Measurements from ENCODE around the gene C13orf46.
"Not testable (repeated sequence)": the region's sequence is repeated elsewhere in the genome, so short reads cannot be mapped to it uniquely, and the experiment has no call there.

Gene C13orf46

GRCh38 chr13:113995051-113995601 lies 21.2 kb upstream of the C13orf46 start:
- DNase-seq (ENCODE audit: low read depth in 2 of 3, low spot score in 1 of 3), result no peak

- DNase-seq (ENCODE audit: low read depth in 2 of 3, low spot score in 1 of 3), result no peak
Measured at GRCh38 chr13:113992276-113993005, 18.6 kb upstream of the C13orf46 start.

GRCh38 chr13:113991676-113992179 lies 17.9 kb upstream of the C13orf46 start:
- DNase-seq (ENCODE audit: low read depth in 2 of 3, low spot score in 1 of 3), result no peak

- DNase-seq (ENCODE audit: low read depth in 2 of 3, low spot score in 1 of 3), result no peak
Measured at GRCh38 chr13:113991191-113991669, 17.4 kb upstream of the C13orf46 start.

GRCh38 chr13:113990321-113990837 lies 16.5 kb upstream of the C13orf46 start:
- no peak for DNase-seq (ENCODE audit: low read depth in 2 of 3, low spot score in 1 of 3)

- DNase-seq (ENCODE audit: low read depth in 2 of 3, low spot score in 1 of 3), result no peak
Measured at GRCh38 chr13:113989585-113990300, 15.9 kb upstream of the C13orf46 start.

- not testable (repeated sequence) for DNase-seq (ENCODE audit: low read depth in 2 of 3, low spot score in 1 of 3)
Measured at GRCh38 chr13:113988859-113989258, 15.0 kb upstream of the C13orf46 start.

- no peak for DNase-seq (ENCODE audit: low read depth in 2 of 3, low spot score in 1 of 3)
Measured at GRCh38 chr13:113982296-113982661, 8.4 kb upstream of the C13orf46 start.

GRCh38 chr13:113981611-113982295 lies 7.9 kb upstream of the C13orf46 start:
- DNase-seq (ENCODE audit: low read depth in 2 of 3, low spot score in 1 of 3), result no peak

- DNase-seq (ENCODE audit: low read depth in 2 of 3, low spot score in 1 of 3), result no peak
Measured at GRCh38 chr13:113981194-113981605, 7.3 kb upstream of the C13orf46 start.

GRCh38 chr13:113980489-113981064 lies 6.7 kb upstream of the C13orf46 start:
- DNase-seq (ENCODE audit: low read depth in 2 of 3, low spot score in 1 of 3), result no peak

- DNase-seq (ENCODE audit: low read depth in 2 of 3, low spot score in 1 of 3), result no peak
Measured at GRCh38 chr13:113979791-113980471, 6.1 kb upstream of the C13orf46 start.

- DNase-seq (ENCODE audit: low read depth in 2 of 3, low spot score in 1 of 3), result no peak
Measured at GRCh38 chr13:113978741-113979481, 5.0 kb upstream of the C13orf46 start.

GRCh38 chr13:113977976-113978375 lies 4.1 kb upstream of the C13orf46 start:
- DNase-seq (ENCODE audit: low read depth in 2 of 3, low spot score in 1 of 3), result no peak

GRCh38 chr13:113976711-113977684 lies 3.1 kb upstream of the C13orf46 start:
- DNase-seq (ENCODE audit: low read depth in 2 of 3, low spot score in 1 of 3), result no peak

GRCh38 chr13:113975416-113975815 lies 1.5 kb upstream of the C13orf46 start:
- no peak for DNase-seq (ENCODE audit: low read depth in 2 of 3, low spot score in 1 of 3)

GRCh38 chr13:113974304-113975281 lies 717 bp upstream of the C13orf46 start:
- DNase-seq (ENCODE audit: low read depth in 2 of 3, low spot score in 1 of 3), result no peak

All from stimulated activated CD4-positive, alpha-beta T cell treated with anti-CD3 and anti-CD28 coated beads, Interleukin-12 subunit alpha, Interleukin-12 subunit beta, amount 100 ng/mL, for 48 hours (primary cell).